ENCODE results near the gene L3MBTL3. TPM values are rescaled to one million over a fixed set of nuclear protein-coding genes. Genes with fewer than 3 reads are reported as not detected.

The L3MBTL3 gene
- total and polyA plus RNA-seq, 10 of the 15 experiments (the other 5 are each of a cell fraction or from before 2014, with no cell fraction given), result 0.71 to 9.4 (median 6.2) TPM

DNA sequence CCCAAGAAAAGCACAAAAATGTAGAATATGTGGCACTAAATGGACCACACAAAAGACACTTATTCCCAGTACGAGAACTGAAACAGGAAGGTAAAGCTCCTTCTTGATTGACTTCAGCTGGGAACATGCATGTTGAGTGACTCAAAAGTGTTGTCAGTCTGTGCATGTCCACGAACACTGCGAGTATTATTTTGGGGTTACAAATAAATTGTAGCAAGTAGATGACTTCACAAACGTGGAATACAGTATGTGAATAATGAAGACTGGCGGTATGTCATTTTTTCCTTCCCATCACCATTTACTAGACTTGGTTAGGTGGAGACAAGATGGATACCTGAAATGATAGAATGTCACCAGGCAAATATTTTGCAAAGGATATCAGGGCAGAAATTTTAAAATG lies 45.4 kb downstream of the L3MBTL3 start (continued):
- TF ChIP-seq, protein P1, sequence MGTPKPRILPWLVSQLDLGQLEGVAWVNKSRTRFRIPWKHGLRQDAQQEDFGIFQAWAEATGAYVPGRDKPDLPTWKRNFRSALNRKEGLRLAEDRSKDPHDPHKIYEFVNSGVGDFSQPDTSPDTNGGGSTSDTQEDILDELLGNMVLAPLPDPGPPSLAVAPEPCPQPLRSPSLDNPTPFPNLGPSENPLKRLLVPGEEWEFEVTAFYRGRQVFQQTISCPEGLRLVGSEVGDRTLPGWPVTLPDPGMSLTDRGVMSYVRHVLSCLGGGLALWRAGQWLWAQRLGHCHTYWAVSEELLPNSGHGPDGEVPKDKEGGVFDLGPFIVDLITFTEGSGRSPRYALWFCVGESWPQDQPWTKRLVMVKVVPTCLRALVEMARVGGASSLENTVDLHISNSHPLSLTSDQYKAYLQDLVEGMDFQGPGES (IDR thresholded peaks at IDR 0.05), result no peak
- TF ChIP-seq KDM1A (IDR thresholded peaks at IDR 0.05; ENCODE audit: borderline replicate concordance), result no peak
- no peak for TF ChIP-seq EP300 (IDR thresholded peaks at IDR 0.05; ENCODE audit: borderline replicate concordance in 1 of 2, control insufficient read depth in 1 of 2, low read depth in 2 of 2, low read length in 2 of 2)
- no peak for TF ChIP-seq TCF12 (IDR thresholded peaks at IDR 0.05; ENCODE audit: low read depth, low read length)
- no peak for TF ChIP-seq MEF2B (IDR thresholded peaks at IDR 0.05; ENCODE audit: partially characterized antibody, poor library complexity, severe bottlenecking)

DNA sequence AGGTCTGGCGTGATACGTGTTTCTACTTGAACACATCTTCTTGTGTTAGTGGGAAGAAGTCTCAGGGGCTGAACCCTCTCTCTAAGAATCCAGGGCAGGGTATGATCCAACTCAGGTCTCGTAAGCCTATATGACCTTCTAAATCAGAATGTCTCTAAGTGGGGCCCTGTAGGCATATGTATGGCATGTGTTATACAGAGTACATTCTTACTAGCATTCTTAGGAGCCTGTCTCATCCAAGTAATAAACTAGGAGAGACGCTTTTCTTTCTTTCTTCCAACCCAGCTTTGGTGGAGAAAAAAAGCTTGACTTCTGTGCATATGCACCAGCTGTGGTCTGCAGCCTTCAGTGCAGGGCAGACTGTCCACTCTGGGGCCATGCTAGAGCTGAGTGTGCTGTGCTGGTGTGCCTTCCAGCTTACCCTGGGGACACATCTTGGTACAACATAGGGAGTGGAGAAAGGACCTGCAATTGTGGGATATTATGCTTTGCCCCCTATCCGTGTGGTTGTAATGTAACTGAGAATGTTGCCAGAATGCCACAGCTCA lies 47.3 kb downstream of the L3MBTL3 start:
- ATAC-seq (no peak), FAIRE-seq (no peak), DNase-seq (ENCODE audit: low read depth, low spot score) (no peak)
- Histone ChIP-seq H3K4me1 (ENCODE audit: control insufficient read depth, insufficient read depth, low read length) (no peaks in the 10 kb centered on the region), H3K36me3 (ENCODE audit: control insufficient read depth in 2 of 2, insufficient read depth in 2 of 2, low read length in 1 of 2) (peaks cover 0 to 2% of the 10 kb centered on the region in 2 experiments; a peak in 1 of 4 replicates), H3K9ac (ENCODE audit: control insufficient read depth, insufficient read depth, low read length) (no peak overlapping the region), H3K9me3 (replicated peaks; ENCODE audit: control insufficient read depth, insufficient read depth, low read length) (no peaks in the 10 kb centered on the region), H3K4me3 (no peak overlapping the region), H3K27me3 (replicated peaks in 1 of 2; ENCODE audit: control insufficient read depth in 2 of 2, insufficient read depth in 2 of 2, low read length in 1 of 2) (no peaks in the 10 kb centered on the region), H3K79me2 (ENCODE audit: control insufficient read depth, insufficient read depth, low read length) (no peaks in the 10 kb centered on the region), H3K27ac (ENCODE audit: control insufficient read depth, insufficient read depth) (no peak overlapping the region), H4K20me1 (ENCODE audit: control insufficient read depth, insufficient read depth) (no peaks in the 10 kb centered on the region), H3K4me2 (ENCODE audit: control insufficient read depth, insufficient read depth) (no peak overlapping the region), H2AFZ (ENCODE audit: control insufficient read depth, low read depth, low read length) (no peak overlapping the region)
- WGBS (ENCODE audit: insufficient coverage, insufficient replicate concordance, low lambda C conversion rate, missing lambda C conversion rate), result 97% methylated on average over 5 of the region's 5 CpGs
- BruUV-seq (replicated peaks), result no TSS peak
- intact Hi-C loops (cut with micrococcal nuclease; ENCODE audit: unreplicated experiment) (no loop called here), in situ Hi-C loops (cut with MboI) (no loop called here)
- SMC1A ChIA-PET (ENCODE audit: uncharacterized antibody, unreplicated experiment), result no interaction called here
- CTCF ChIA-PET, result interaction anchor here (0.6 to 1.2 kb wide), 3 partner anchors 8 to 251 kb away, joined by 3 to 4 read pairs (median 3); no protein-coding TSS in a partner anchor
- POLR2A ChIA-PET, result no interaction called here
- RAD21 ChIA-PET (ENCODE audit: unreplicated experiment), result no interaction called here
- TF ChIP-seq NBN (IDR thresholded peaks at IDR 0.05), result no peak
- no peak for TF ChIP-seq NFIC (IDR thresholded peaks at IDR 0.05; ENCODE audit: low read depth, low read length)
- TF ChIP-seq, protein P2, sequence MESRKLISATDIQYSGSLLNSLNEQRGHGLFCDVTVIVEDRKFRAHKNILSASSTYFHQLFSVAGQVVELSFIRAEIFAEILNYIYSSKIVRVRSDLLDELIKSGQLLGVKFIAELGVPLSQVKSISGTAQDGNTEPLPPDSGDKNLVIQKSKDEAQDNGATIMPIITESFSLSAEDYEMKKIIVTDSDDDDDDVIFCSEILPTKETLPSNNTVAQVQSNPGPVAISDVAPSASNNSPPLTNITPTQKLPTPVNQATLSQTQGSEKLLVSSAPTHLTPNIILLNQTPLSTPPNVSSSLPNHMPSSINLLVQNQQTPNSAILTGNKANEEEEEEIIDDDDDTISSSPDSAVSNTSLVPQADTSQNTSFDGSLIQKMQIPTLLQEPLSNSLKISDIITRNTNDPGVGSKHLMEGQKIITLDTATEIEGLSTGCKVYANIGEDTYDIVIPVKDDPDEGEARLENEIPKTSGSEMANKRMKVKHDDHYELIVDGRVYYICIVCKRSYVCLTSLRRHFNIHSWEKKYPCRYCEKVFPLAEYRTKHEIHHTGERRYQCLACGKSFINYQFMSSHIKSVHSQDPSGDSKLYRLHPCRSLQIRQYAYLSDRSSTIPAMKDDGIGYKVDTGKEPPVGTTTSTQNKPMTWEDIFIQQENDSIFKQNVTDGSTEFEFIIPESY (IDR thresholded peaks at IDR 0.05), result no peak
